COR-L47 (cell line): ENCODE measurements around the gene SULF2.
"Not testable (repeated sequence)": the region's sequence is repeated elsewhere in the genome, so short reads cannot be mapped to it uniquely, and the experiment has no call there.

Experiments used
- DNase-seq: peaks from one replicate; lab custom pipeline; 2025; lab: John Stamatoyannopoulos, UW

SULF2 gene

GRCh38 chr20:47785311-47785853, at the start of gene SULF2:
TSS of gene SULF2 (minus strand) at chr20:47785481. CDS start at chr20:47757363, 28,118 bp downstream.
- DNase-seq = no peak

DNA sequence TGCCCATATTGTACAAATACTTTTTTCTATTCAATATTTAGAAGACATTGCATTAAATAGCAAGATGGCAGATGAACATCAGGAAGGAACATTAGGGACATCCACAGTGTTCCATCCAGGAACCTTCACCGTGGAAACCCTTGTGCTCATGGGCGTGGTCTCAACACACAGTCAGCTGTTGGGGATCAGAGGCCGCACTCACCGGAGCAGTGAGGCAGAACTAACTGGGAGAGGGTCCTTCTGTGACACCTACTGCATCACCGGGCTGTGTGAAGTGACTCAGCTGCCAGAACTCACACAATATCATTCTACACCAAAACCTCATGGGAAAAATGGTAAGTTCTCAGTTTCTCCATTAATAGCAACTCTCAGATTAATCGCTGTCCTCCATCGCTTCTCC, 46.4 kb upstream of the SULF2 start:
- not testable (repeated sequence) for DNase-seq

GRCh38 chr20:47826716-47827115, 41.4 kb upstream of the SULF2 start:
- not testable (repeated sequence) for DNase-seq

- not testable (repeated sequence) for DNase-seq
These were observed 40.7 kb upstream of the SULF2 start for GRCh38 chr20:47826006-47826405.

DNA sequence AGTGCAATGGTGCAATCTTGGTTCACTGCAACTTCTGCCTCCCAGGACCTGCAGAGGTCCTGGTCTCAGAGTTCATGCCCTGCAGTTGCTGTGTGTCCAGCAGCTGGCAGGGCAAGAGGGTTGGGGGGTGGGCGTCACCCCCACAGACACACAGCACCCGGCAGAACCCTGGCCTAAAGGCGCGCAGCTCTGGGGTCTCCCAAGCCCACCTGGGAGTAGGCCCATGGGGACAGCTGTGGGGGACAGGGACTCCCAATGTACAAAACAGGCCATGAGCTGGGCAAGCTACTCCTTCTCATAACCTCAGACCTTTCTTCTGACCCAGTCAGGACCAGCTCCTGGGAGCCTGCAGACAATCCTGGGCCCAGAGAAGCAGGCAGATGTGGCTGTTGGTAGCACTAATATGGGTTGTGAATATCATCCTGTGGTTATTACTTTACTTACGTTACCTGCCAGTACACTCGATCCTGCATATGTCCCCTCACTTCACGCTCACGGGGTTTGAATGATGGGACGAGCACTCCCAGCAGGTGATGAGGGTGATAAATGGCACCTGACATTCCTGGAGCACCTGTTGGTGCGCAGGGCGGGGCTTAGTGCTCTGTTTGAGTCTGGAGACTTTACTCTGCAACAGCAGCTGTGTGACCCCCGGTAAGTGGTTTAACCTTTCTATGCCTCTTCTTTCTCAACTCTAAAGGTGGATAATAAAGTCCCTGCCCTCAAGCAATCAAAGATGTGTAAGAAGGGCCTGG, 39.9 kb upstream of the SULF2 start:
- no peak for DNase-seq

DNA sequence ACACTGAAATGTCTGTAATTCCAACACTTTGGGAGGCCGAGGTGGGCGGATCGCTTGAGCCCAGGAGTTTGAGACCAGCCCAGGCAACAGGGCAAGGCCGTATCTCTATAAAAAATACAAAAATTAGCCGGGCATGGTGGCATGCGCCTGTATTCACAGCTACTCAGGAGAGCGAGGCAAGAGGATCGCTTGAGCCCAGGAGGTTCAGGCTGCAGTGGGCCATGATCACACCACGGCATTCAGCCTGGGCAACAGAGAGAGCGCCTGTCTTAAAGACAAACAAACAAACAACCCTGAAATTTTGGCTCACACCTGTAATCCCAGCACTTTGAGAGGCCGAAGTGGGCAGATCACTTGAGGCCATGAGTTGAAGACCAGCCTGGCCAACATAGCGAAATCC, 38.7 kb upstream of the SULF2 start:
- DNase-seq = not testable (repeated sequence)

DNA sequence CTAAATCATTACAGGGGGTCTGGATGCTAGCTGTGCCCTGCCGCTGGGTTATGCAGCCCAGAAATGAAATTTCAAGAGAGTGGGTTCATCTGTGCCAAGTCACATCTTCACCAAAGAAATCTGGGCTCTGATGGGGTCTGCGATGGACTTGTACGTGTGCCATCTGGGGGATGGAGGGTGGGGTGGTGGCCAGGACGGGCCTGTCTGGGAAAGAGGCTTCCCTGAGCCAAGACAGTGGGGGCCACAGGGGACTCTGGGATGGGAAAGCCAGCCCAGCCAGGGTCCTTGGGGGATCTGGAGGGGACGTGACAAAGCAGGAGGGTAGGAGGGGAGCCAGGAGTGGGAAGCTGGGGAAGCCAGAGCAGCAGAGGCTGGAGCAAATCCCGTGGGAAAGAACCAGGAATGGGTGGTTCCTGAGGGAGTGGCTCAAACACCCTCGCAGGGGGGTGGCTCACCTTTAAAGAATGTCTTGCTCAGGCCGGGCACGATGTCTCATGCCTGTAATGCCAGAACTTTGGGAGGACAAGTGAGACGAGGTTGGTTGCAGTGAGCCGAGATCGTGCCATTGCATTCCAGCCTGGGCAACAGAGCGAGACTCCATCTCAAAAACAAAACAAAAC, 36.3 kb upstream of the SULF2 start:
- no peak for DNase-seq

GRCh38 chr20:47818996-47819609, 33.8 kb upstream of the SULF2 start:
- no peak for DNase-seq

DNA sequence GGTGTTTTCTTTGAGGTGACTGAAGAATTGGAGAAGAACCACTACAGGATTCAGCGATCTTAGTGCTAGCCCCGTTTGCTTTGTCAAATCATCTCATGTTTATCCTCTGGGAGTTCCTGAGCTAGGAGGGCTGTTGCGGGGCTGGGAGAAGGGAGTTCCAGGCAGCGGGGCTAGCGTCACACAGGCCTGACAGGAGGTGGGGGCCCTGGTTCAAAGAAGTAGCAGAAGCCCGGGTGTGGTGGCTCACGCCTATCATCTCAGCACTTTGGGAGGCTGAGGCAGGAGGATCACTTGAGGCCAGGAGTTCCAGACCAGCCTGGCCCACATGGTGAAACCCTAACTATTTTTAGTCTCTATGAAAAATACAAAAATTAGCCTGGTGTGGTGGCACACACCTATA, 33.2 kb upstream of the SULF2 start:
- DNase-seq = no peak

DNA sequence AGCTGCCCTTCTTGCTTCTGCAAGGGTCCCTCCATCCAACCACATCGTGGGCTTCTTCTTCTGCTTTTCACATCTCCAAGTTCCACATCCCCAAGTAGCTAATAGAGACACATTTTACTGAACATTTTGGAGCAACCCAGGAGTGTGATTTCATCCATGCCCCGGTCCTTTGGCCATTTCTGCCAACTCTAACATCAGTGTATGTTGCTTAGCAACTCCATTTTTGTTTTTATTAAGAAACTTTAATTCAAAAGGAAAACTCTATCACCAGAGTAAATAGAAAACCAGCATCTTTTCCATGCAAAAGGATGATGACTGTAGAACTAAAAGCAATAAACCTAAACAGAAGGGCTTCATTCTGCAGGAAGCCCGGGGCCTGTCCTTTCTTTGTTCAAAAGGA, 32.7 kb upstream of the SULF2 start:
- no peak for DNase-seq

DNA sequence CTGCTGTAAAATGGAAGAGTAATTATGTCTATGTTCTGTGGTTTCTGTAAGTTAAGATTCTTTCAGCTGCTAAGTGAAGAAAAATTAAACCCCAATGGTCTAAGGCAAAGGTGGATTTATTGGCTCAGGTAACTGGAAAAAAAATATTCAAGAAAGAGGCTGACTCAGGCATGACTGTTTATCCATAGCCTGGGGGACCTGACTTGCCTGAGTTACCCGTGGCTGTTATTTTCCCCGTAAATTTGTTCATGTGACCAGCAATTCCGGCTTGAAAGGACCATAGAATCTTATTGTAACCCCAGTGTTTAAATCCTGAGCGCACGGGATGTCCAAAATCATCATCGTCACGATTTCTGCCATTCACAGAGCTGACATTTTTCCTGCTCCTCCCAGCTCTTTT, 32.3 kb upstream of the SULF2 start:
- no peak for DNase-seq

DNA sequence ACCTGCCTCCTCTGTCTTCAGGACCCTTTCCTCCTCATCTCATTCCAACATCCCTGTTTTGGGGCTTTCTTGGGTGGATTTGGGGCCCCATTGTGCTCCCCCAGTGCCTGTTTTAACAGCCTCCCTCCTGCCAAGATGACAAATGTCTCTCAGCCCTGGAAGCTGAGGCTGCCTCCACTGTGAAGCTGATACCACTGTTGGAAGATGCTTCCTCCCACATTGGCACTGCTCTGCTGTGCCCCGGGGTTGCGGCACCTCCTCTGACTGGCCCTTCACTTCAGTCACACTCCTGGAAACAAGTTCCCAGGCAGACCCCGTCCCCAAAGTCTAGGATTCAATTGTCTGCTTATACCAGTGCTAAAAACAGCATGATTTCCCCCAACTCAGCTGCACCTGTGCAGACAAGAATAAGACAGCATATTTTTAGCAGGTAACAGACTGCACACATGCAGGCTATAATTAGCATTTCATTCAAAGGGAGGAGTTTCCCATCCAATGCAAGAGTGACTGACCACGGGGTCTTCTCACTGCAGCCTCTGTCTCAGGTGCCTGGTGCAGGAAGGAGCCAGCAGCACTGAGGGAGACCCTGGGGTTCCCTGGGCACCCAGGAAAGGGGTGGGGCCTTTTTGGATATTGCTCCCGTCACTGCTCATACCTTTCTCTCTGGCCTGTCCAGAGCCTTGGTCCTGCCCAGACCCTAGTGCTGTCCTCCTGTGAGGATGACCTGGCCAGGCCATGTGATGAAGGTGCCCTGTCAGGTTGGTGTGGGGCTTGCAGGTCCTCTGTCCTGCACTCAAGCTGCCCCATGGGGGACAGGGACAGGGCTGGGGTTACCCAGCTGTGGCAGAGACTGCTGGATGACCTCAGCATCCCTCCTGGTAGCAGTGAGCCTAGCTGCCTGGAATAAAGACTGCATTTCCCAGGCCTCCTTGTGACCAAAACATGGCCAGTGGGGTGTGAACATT, 31.5 kb upstream of the SULF2 start:
- no peak for DNase-seq

DNA sequence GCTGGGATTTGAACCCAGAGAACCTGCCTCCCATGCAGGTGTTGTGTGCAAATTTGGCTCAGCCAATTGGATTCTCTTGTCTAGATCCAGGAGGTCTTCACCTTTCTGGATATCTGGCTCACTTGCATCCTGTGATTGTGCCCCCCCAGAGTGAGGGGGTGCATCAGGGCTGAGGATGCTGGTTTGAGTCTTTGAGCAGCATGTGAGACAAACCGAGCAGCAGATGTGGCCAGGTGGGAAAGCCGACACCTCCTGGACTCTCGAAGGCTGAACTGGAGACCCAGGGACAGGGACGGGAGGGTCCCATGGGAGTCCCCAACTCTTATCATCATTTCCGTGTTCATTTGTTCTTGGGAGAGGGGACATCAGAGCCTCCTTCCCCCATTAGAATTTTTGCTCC, 30.6 kb upstream of the SULF2 start:
- no peak for DNase-seq

GRCh38 chr20:47815416-47815806, 30.1 kb upstream of the SULF2 start:
- DNase-seq = no peak

DNA sequence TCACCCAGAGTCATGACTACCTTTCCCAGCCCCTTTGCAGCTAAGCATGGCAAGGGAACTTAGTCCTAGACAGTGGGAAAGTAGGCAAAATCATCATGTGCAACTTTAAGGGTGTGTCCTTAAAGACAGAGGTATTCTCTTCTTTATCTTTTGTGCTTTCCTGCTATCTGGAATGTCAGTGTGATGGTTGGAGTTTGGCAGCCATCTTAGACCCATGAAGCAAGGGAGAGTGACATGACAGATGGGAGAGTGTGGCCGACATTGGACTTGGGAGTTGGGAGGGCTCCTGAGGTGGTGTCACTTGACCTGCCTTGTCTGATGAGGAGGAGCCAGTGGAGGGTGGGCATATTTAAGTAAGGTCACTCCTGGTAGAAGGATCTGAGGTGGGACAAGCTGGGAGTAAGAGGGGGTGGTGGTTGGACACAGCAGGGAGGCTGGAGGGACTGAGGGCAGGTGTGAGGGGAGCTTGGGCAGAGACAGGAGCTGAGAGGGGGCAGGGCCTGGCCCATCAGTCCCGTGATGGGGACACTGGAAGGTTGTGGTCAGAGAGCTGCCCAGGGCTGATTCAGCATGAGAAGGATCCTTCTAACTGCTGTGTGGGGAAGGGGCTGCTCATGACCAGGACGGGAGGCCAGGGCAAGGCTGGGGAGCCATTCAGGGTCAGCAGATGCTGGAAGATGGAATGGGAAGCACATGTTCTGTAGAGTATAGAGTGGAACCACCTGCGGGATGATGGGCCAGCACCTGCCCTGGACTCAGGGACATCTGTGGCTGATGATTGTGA, 29.5 kb upstream of the SULF2 start:
- DNase-seq = no peak

DNA sequence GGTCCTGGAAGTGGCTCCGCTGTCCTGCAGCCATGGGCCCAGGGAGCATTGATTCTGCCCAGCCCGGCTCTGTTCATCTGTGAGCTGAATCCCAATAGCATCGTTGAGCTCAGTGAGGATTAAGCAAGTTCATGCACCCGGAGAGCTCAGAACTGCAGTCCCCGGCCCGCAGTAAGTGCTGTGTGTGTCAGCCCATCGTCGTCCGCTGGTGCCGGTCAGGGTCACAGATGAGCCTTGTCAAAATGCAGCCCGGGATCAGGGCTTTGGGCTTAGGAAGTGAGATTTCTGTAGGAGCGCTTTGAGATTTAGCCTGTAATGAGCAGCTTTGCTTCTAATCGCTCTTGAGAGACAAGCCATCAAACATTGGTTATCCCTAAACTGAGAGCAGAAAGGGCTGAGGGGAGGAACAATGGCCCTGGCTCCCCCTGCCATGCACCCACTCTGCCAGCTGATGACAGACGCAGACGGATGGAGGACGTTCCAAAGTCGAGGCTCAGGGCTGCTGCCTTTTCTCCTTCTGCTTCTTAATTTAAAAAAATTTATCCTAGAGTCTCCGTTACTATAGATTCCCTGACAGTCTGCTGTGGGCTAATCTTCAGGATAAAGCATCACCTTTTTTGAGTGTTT, 25.6 kb upstream of the SULF2 start:
- DNase-seq = no peak

GRCh38 chr20:47810116-47810677, 24.9 kb upstream of the SULF2 start:
- no peak for DNase-seq

DNA sequence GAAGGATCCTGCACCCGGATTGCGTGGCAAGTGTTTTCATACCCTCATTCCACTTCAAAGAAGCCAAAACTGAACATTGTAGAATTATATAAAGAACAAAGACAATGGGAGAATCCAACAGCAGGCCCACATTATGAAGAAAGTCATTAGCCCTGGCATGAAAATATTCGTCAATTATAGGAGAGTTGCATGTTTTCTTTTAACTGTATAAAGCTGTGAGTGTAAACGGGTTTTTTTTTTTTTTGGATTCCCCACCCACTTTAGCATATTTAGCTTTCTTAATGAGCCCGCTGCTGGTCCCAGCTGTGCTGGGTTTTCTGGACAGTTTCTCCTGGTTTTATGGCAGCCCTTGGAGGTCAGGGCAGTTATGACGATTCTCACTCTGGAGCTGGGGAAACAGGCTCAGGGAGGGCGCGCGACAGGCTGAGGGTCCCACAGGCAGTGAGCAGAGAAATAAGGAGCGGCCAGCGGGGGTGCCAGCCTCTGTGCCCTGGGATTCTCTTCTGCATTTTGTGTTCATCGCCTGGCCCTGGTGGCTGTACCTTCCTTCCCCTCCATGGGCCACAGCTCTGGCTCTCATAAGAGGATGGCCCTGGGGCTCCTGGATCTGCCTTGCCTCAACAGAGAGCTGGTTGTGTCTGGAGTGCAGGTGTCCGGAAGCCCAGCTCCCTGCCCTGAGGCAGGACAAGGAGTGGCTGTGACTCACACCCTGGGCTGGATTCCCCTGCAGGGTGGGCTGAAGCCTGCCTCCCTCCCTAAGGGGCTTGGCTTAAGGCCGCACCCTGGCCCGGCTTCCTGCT, 24.1 kb upstream of the SULF2 start:
- no peak for DNase-seq

DNA sequence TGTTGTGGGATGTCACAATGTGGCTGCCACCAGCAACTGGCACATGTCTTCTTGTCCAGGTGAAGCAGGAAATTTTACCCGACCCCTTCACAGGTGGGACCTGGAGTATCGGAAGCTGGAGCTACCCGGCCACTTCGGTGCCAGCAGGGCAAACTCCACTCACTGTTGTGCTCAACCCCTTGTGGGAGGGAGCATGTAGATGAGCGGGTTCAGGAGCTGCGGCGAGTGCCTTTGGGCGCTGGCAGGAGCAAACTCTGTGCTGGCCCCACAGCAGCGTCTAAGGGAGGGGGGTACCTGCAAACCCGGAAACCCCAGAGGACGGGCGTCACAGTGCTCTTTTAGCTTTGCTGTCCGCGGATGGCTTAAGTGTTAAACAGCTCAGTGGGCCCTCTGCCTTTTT, 20.7 kb upstream of the SULF2 start:
- DNase-seq = no peak
